Measurements from ENCODE around the gene FAM193B. TPM values are rescaled to one million over a fixed set of nuclear protein-coding genes. Genes with fewer than 3 reads are reported as not detected.

Gene FAM193B
- total RNA-seq, 1 donor = 32.6 TPM

- Histone ChIP-seq H3K4me1 (ENCODE audit: insufficient read depth, low read length) (peaks cover 5% of the 10 kb centered on the region), H3K9me3 (ENCODE audit: low read depth, low read length) (no peaks in the 10 kb centered on the region), H3K27me3 (ENCODE audit: insufficient read depth, low read length) (no peaks in the 10 kb centered on the region), H3K4me2 (ENCODE audit: insufficient read depth, low read length) (no peak overlapping the region), H3K4me3 (ENCODE audit: insufficient read depth, low read length) (no peak overlapping the region), H2AFZ (ENCODE audit: low read length) (no peak overlapping the region), H3K79me2 (ENCODE audit: insufficient read depth, low read length) (peaks cover 33% of the 10 kb centered on the region), H3K27ac (ENCODE audit: low read depth, low read length) (no peak overlapping the region), H4K20me1 (ENCODE audit: insufficient read depth, low read length) (peaks cover 26% of the 10 kb centered on the region), H3K36me3 (ENCODE audit: insufficient read depth, low read length) (peaks cover 82% of the 10 kb centered on the region)
- TF ChIP-seq CTCF (IDR thresholded peaks at IDR 0.05; ENCODE audit: extremely low read depth, low read depth, low read length) = no peak
- peak; percentile 52 for DNase-seq (ENCODE audit: insufficient read length, low spot score, missing footprints)
Measured at GRCh38 chr5:177523711-177524538, 30.4 kb downstream of the FAM193B start.

GRCh38 chr5:177520916-177521513 lies 33.3 kb downstream of the FAM193B start:
- Histone ChIP-seq H3K9me3 (ENCODE audit: low read depth, low read length) (no peaks in the 10 kb centered on the region), H2AFZ (ENCODE audit: low read length) (no peak overlapping the region), H3K27me3 (ENCODE audit: insufficient read depth, low read length) (no peaks in the 10 kb centered on the region), H3K79me2 (ENCODE audit: insufficient read depth, low read length) (peaks cover 39% of the 10 kb centered on the region), H4K20me1 (ENCODE audit: insufficient read depth, low read length) (peaks cover 19% of the 10 kb centered on the region), H3K36me3 (ENCODE audit: insufficient read depth, low read length) (peaks cover 59% of the 10 kb centered on the region), H3K27ac (ENCODE audit: low read depth, low read length) (no peak overlapping the region), H3K4me3 (ENCODE audit: insufficient read depth, low read length) (no peak overlapping the region), H3K4me2 (ENCODE audit: insufficient read depth, low read length) (no peak overlapping the region), H3K4me1 (ENCODE audit: insufficient read depth, low read length) (peaks cover 10% of the 10 kb centered on the region)
- peak; percentile 78 for DNase-seq (ENCODE audit: insufficient read length, low spot score, missing footprints)
- peak; percentile 29 for TF ChIP-seq CTCF (IDR thresholded peaks at IDR 0.05; ENCODE audit: extremely low read depth, low read depth, low read length)

- Histone ChIP-seq H3K4me2 (ENCODE audit: insufficient read depth, low read length) (no peak overlapping the region), H3K4me1 (ENCODE audit: insufficient read depth, low read length) (peaks cover 15% of the 10 kb centered on the region), H2AFZ (ENCODE audit: low read length) (no peak overlapping the region), H3K79me2 (ENCODE audit: insufficient read depth, low read length) (peaks cover 41% of the 10 kb centered on the region), H3K27me3 (ENCODE audit: insufficient read depth, low read length) (no peaks in the 10 kb centered on the region), H3K4me3 (ENCODE audit: insufficient read depth, low read length) (no peak overlapping the region), H3K27ac (ENCODE audit: low read depth, low read length) (no peak overlapping the region), H4K20me1 (ENCODE audit: insufficient read depth, low read length) (peaks cover 17% of the 10 kb centered on the region), H3K36me3 (ENCODE audit: insufficient read depth, low read length) (peaks cover 58% of the 10 kb centered on the region), H3K9me3 (ENCODE audit: low read depth, low read length) (no peaks in the 10 kb centered on the region)
- no peak for TF ChIP-seq CTCF (IDR thresholded peaks at IDR 0.05; ENCODE audit: extremely low read depth, low read depth, low read length)
- peak; percentile 43 for DNase-seq (ENCODE audit: insufficient read length, low spot score, missing footprints)
Measured at GRCh38 chr5:177520271-177520670, 34.1 kb downstream of the FAM193B start.

All from osteoblast (primary cell).